G401.6 (cell line): ENCODE measurements around the gene C2.
"Not testable (repeated sequence)": the region's sequence is repeated elsewhere in the genome, so short reads cannot be mapped to it uniquely, and the experiment has no call there.

Experiments
- FAIRE-seq: peaks from 2 replicates; lab custom pipeline; 2012; peaks lifted over from hg19 to GRCh38; lab: Jason Lieb, UNC

The C2 gene

DNA sequence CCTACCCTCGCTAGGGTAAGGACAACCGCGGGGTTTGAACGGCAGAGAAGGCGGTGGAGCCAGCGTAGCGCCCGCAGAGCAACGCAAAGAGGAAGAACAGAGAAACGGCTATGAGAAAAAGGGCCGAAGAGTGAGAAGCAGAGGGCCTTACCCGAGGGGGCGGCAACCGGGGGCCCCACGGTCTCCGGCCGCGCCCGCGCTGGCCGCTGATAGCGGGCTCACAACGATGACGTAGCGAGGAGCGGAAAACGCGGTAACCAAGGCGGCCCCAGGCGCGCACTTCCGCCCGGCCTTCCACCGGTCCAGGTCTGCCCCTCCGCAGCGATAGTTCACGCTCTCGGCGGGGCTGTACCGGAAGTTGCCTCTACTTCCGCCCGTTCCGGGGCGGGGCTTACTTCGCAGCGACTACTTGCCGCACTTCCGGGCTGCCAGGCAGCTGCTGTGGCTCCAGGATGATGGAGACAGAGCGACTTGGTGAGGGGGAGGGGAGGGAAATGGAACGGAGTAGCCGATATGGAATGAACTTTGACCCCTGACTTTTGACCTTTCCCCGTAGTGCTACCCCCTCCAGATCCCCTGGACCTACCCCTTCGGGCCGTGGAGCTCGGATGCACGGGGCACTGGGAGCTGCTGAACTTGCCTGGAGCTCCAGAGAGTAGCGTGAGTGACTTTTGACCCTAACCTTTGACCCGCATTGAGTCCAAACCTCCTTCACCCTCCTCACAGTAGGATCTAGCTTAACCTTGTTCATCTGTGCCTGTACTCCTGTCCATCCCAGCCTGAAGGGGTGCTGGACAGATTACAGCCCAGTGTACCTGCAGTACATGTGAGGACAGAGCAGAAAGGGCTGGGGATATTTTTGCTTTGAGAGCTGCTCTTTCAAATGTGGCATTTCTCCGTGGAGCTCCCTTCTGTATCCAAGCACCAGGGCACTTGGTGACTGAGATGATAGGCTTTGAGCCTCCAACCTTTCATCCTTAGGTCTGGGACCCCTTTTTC is 31.5 kb downstream of the C2 start, which contains the start of the genes NELFE and SKIC2:
TSS of gene NELFE (minus strand) at position 231 of the 999 bp plus-strand sequence. CDS start 525 bp downstream, outside the sequence.
TSS of gene SKIC2 (plus strand) at position 435 of the 999 bp plus-strand sequence. CDS start at position 453, 18 bp downstream.
- FAIRE-seq: peak; percentile 95

DNA sequence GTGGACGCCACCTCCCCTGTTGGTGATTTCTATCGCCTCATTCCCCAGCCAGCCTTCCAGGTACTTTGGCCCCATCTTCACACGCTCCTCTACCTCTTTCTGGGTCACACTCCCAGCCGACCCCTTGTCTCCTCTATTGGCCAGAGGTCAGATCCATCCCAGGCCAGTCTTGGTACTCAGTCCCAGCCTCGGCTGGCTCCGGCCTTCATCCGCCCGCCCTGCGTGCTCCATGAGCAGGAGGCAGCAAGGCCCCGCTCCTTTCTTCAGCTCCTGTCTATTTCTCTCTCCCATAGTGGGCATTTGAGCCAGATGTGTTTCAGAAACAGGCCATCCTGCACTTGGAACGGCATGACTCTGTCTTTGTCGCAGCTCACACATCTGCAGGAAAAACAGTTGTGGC is 34.1 kb downstream of the C2 start:
- FAIRE-seq: no peak

DNA sequence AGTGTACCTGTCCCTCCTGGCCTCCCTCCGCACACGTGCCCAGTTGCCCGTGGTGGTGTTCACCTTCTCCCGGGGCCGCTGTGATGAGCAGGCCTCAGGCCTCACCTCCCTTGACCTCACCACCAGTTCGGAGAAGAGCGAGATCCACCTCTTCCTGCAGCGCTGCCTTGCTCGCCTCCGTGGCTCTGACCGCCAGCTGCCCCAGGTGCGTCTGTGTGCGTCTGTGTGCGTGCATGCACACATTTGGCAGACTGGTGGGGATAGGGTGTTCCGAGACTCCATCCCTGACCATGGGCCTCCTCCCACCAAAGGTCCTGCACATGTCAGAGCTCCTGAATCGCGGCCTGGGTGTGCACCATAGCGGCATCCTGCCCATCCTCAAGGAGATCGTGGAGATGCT is 36.4 kb downstream of the C2 start:
- FAIRE-seq: no peak

- no peak for FAIRE-seq
Observed at GRCh38 chr6:31965700-31966099, 38.2 kb downstream of the C2 start.

DNA sequence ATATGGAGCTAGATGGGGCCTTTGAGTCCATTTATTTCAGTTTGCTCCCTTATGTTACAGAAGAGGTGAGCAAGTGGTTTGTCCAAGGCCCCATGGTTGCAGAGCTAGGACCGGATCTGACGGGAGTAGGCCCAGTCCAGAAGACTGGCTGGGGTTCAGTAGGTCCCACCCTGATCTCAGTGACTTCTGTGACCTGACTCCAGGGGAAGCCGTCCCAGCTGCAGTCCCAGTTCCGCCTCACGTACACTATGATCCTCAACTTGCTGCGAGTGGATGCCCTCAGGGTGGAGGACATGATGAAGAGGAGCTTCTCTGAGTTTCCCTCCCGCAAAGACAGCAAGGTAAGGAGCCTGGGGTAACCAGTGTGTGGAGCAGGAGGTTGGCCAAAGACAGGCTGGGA is 39.0 kb downstream of the C2 start:
- no peak for FAIRE-seq

GRCh38 chr6:31966997-31967925 is 39.7 kb downstream of the C2 start:
- FAIRE-seq: no peak

- no peak for FAIRE-seq
Observed at GRCh38 chr6:31967926-31968320, 40.4 kb downstream of the C2 start.

DNA sequence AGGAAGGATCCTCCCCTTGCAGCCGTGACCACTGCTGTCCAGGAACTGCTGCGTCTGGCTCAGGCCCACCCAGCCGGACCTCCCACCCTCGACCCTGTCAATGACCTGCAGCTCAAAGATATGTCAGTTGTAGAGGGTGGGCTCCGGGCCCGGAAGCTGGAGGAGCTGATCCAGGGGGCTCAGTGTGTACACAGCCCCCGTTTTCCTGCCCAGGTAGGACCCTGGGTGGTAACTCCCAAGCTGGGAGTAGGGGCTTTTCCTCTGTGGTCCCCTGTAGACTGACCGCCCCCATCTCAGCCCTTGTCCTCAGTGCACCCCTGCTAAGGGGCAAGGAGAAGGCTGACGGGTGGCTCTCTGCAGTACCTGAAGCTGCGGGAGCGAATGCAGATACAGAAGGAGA is 40.8 kb downstream of the C2 start:
- no peak for FAIRE-seq

DNA sequence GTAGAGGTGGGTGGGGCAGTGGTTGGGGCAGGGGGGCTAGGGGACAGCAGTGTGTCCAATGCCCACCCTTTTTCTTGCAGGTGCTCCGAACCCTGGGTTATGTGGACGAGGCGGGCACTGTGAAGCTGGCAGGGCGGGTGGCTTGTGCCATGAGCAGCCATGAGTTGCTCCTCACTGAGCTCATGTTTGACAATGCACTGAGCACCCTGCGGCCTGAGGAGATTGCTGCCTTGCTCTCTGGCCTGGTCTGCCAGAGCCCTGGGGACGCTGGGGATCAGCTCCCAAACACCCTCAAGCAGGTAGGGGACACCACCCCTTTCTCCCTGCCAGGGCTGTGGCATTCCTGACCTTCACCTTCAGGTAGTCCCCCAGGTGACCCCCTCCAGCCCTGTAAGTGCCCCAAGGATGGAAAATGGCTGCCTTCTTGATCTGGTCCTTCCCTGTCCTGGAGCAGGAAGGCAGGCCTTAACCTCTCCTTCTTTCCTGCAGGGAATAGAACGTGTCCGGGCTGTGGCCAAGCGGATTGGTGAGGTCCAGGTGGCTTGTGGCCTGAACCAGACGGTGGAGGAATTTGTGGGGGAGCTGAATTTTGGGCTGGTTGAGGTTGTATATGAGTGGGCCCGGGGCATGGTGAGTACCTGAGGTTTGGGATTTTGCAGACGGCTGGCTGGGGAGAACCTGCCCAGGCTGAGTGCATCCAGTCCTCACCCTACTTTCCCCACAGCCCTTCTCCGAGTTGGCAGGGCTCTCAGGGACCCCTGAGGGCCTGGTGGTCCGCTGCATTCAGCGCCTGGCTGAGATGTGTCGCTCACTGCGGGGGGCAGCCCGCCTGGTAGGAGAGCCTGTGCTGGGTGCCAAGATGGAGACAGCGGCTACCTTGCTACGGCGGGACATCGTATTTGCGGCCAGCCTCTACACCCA is 41.5 kb downstream of the C2 start:
- FAIRE-seq: no peak

- FAIRE-seq: no peak
Observed at GRCh38 chr6:31969712-31970603, 42.4 kb downstream of the C2 start.

DNA sequence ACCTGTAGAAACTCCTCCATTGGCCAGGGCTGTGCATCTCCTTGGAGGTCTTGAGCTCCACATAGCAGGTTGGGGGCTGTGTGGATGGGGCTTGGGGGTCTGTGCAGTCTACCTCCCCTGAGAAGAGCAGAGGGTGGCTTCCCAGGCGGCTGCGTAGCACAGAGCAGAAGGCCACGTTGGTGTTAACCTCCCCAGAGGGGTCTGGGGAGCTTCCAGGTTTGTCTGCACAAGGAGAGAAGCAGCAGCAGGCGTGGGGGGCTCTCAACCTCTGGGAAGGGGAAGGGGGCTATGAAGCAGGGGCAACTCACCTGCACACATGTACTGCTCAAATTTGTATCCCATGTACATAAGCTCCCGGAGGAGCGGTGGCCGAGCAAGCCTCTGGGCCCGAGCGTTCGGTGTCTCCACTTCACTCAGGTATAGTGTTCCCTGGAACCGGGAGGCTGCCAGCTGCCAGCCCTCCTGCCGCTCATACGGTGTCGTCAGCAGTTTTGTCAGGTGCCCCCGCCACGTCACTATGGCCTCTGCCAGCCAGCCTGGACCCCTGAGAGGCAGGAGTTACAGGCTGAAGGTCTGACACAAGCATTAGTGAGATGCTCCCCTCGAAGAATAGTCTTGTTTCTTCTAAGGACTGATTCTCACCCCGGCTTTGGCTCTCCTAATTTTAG is 43.2 kb downstream of the C2 start:
- no peak for FAIRE-seq

DNA sequence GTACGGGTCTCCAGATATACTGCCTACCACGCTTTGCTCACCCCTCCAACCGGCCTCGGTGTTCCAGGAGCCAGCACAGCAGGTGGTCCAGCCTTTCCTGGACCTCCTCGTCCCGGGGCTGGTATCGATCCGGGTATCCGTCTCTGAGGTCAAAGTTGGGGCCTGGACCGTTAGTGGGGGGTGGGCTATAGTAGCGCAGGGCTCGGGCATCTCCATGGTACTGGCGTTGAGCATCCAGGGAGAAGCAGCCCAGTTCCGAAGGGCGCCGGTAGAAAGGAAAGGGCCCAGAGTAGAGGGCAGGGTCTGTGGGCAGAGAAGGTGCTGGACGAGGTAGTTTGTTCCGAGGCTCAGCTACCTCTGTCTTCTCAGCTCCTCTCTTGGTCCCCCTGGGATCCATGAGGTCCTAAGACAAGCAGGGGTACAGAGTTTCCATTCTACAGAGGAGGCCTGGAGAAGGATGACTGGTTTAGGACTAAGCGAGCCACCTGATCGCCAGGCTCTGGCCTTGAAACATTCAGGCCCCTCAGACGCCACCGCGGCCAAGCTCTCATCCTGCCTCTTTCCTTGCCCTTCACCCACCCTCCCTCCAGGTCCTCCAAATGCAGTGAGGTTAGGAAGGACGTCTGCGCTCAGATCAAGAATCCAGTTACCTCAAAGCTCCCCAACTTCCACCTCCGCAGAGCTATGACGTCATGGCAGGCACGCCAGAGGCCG is 43.9 kb downstream of the C2 start:
- FAIRE-seq: no peak

DNA sequence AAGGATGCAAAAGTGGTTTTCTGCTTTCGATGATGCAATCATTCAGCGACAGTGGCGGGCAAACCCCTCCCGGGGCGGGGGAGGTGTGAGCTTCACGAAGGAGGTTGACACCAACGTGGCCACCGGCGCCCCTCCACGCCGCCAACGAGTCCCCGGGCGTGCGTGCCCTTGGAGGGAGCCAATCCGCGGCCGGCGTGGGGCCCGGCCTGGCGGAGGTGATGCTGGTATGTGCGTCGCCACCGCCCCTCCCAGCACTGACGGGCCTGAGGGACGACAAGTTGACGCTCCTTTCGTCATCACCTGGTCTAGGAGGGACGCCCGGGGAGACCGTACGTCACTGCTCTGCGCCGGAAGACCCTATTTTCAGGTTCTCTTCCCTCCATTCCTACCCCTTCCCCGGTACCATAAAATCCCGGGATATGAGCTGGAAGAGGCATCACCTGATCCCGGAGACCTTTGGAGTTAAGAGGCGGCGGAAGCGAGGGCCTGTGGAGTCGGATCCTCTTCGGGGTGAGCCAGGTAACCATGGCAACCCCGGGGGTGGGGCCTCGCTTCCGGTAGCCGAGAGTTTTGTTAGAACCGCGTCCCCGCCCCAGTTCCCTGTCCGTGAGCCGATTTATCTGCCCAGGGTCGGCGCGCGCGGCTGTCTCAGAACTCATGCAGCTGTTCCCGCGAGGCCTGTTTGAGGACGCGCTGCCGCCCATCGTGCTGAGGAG is 44.6 kb downstream of the C2 start, which contains the start of gene DXO:
TSS of gene DXO (minus strand) at position 146 of the 716 bp plus-strand sequence. CDS start 463 bp downstream, outside the sequence.
- FAIRE-seq: peak; percentile 76

DNA sequence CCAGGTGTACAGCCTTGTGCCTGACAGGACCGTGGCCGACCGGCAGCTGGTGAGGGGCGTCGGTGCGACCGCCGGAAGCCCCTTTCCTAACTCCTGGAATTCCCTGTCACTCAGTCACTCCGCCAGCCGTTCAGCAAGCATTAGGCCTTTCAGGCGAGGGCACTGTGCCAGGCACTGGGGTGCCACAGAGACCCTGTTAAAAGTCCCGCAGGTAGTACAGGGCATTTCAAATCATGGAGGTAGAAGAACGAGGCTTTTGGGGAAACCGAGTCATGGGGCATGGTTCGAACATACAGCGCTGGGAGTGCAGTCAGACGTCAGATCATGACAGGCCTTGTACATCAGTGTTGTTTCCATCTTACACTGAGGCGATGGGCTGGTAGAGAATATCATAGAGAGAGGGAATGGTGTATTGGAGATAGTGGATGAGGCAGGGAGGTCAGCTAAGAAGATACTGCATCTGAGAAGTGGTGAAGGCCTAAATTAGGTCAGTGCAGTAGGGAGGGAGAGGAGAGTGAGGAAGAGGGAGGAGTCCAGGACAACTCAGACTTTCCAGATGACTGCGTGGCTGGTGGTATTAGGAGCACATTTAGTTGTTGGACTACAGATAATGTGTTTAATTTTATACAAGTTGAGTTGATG is 45.3 kb downstream of the C2 start:
- no peak for FAIRE-seq

- not testable (repeated sequence) for FAIRE-seq
Observed at GRCh38 chr6:31976065-31976464, 48.5 kb downstream of the C2 start.

- no peak for FAIRE-seq
Observed at GRCh38 chr6:31977816-31978431, 50.4 kb downstream of the C2 start.

DNA sequence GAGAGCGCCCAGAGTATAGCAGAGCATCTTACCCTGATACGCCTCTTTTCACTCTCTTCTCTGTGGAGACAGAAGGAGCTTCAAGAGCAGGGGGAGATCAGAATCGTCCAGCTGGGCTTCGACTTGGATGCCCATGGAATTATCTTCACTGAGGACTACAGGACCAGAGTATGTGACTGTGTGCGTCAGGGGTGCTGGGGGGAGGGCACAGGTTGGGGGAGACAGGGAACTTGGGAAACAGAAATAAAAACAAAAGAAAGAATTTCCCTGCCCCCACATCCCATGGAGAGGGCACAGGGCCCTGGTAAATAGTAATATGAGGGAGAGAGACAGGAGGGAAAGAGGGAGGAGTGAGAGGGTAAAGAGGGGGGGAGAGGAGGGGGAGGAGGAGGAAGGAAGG is 51.3 kb downstream of the C2 start:
- FAIRE-seq: no peak
